H1 (cell line): ENCODE measurements around the gene PPBP. TPM values are rescaled to one million over a fixed set of nuclear protein-coding genes. Genes with fewer than 3 reads are reported as not detected.
A peak's percentile ranks its signal among the peaks of the same experiment; 100 is the strongest.

Source experiments
- BACH1 ChIP-seq: IDR thresholded peaks from 2 replicates; pipeline ENCODE4 v1.6.1; 2012; ENCODE audit warnings: low read length, improper control_type of control experiment
- CREB1 ChIP-seq: IDR thresholded peaks from 2 replicates; pipeline ENCODE4 v1.6.1; 2012; ENCODE audit warnings: inconsistent platforms
- polyA plus RNA-seq, 7 experiments: library from polyadenylated mRNA; depleted of rRNA in 3 of 7; stranded (reverse) in 5 of 7; unstranded in 2 of 7; fragments of >200 nt in 5 of 7; fragments of 200-250 nt in 2 of 7; gene quantifications; 1 replicate in 5 of 7; 2 replicates in 1 of 7; 4 replicates in 1 of 7; pipeline versions ENCODE4 v1.2.1 to v1.2.3, GENCODE V29; 2011 to 2013; ENCODE audit warnings: missing spikeins in 2 of 7, mixed read lengths in 2 of 7
- total RNA-seq: library from RNA; stranded (reverse); fragmentation: NEBNext Ultra II Directional; extraction: Animal tissue kit (Norgen Biotek cat#: 25700); gene quantifications from 2 replicates; pipeline ENCODE4 v1.2.1, GENCODE V29; 2021

PPBP gene
- total and polyA plus RNA-seq, 2 of the 8 experiments (the other 6 are each of a cell fraction or from before 2014, with no cell fraction given), result 0.18 to 0.43 TPM

DNA sequence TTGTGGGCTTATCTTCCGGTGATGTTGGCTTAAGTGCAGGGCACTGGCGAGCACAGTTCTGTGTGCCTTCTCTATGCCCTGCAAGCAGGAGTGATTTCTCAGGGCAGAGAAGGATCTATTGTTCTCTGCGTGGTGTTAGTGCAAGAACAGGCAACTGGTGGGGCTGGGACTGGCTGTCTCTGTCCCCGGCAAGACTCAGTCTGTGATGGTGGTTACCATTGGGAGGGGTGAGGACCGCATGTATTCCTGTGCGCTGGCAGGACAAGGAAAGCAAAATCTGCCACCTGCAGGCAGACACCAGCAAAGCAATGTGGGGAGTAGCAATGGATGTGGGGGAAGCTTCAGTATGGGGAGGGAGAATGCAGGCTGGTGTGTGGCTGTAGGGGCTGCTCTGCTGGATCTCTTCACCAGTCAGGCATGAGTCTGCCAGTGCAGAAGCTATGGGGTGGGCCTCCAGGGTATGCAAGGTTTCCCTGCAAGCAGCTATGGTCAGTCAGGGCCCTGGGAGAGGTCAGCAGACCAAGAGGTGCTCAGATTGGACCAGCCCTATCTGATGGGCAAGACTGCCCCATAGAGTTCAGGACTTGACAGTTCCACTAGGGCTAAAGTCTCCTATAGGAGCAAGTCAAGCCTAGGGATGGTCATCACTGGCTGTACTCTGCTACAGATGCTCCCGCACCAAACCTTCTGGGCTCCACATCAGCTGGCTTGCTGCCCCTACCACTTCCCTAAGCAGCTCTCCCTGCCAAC lies 23.0 kb downstream of the PPBP start (continued):
- no peak for TF ChIP-seq BACH1
- TF ChIP-seq CREB1, result 0 out of 2 replicates have a peak, but pooled peaks have one; percentile 13
